Choroid plexus epithelial cell (primary cell): ENCODE measurements around the gene KIF5A.

ENCODE experiments used
- DNase-seq: peaks from one replicate; pipeline ENCODE4 v3.0.0-alpha.2; 2010; ENCODE audit warnings: low read depth
- H3K4me3 ChIP-seq: 2 replicates; pipeline ENCODE4 v1.5.1; 2011; ENCODE audit warnings: low read depth, mild to moderate bottlenecking, control low read depth, low read length, moderate library complexity
- CTCF ChIP-seq: conservative IDR thresholded peaks from 2 replicates; pipeline ENCODE4 v1.5.1; 2011; ENCODE audit warnings: low read depth, mild to moderate bottlenecking, control low read depth, inconsistent platforms, low read length, moderate library complexity

The KIF5A gene

GRCh38 chr12:57606399-57606798, 56.6 kb downstream of the KIF5A start:
- DNase-seq, result no peak
- no peak overlapping the region for H3K4me3 ChIP-seq
- TF ChIP-seq CTCF, result no peak

- DNase-seq, result no peak
- no peak for TF ChIP-seq CTCF
- no peak overlapping the region for H3K4me3 ChIP-seq
Observed at GRCh38 chr12:57606821-57607220, 57.0 kb downstream of the KIF5A start.

- no peak overlapping the region for H3K4me3 ChIP-seq
- DNase-seq, result no peak
- TF ChIP-seq CTCF, result no peak
Observed at GRCh38 chr12:57607958-57608663, 58.3 kb downstream of the KIF5A start.

GRCh38 chr12:57609101-57609780, 59.4 kb downstream of the KIF5A start:
- no peak for TF ChIP-seq CTCF
- DNase-seq, result no peak

GRCh38 chr12:57609781-57610553, 60.1 kb downstream of the KIF5A start:
- no peak for DNase-seq

More at GRCh38 chr12:57609101-57609780, 59.4 kb downstream of the KIF5A start:
- H3K4me3 ChIP-seq, result no peak overlapping the region

GRCh38 chr12:57610554-57611107, 60.8 kb downstream of the KIF5A start:
- TF ChIP-seq CTCF, result no peak
- DNase-seq, result no peak
- peak overlapping the region; percentile 70 for H3K4me3 ChIP-seq

More at GRCh38 chr12:57609781-57610553, 60.1 kb downstream of the KIF5A start:
- H3K4me3 ChIP-seq, result peak overlapping the region; percentile 70
- TF ChIP-seq CTCF, result no peak
